GM12874 (cell line): Measurements from ENCODE around the gene SUSD6.

Source experiments
- CTCF ChIP-seq: IDR thresholded peaks from 2 replicates; pipeline ENCODE4 v1.5.1; 2011; ENCODE audit warnings: low read depth, mild to moderate bottlenecking, control low read depth, low read length, moderate library complexity; ENCODE audit not compliant: insufficient read depth

The SUSD6 gene

GRCh38 chr14:69572030-69572840 is 39.2 kb upstream of the SUSD6 start:
- TF ChIP-seq CTCF, result no peak

GRCh38 chr14:69572841-69573135 is 38.6 kb upstream of the SUSD6 start:
- no peak for TF ChIP-seq CTCF

GRCh38 chr14:69573205-69573830 is 38.1 kb upstream of the SUSD6 start:
- TF ChIP-seq CTCF, result no peak

- no peak for TF ChIP-seq CTCF
These were observed 37.5 kb upstream of the SUSD6 start for GRCh38 chr14:69573831-69574262.

GRCh38 chr14:69574263-69574953 is 37.0 kb upstream of the SUSD6 start, which contains the start of gene CCDC177:
CCDC177 (minus strand) TSS chr14:69574871; CDS start chr14:69573622, 1,249 bp downstream.
- peak; percentile 83 for TF ChIP-seq CTCF

- no peak for TF ChIP-seq CTCF
These were observed 36.5 kb upstream of the SUSD6 start for GRCh38 chr14:69574954-69575295.

GRCh38 chr14:69579476-69579875 is 31.9 kb upstream of the SUSD6 start:
- TF ChIP-seq CTCF, result no peak
